Measurements from ENCODE around the gene RYR2.

DNA sequence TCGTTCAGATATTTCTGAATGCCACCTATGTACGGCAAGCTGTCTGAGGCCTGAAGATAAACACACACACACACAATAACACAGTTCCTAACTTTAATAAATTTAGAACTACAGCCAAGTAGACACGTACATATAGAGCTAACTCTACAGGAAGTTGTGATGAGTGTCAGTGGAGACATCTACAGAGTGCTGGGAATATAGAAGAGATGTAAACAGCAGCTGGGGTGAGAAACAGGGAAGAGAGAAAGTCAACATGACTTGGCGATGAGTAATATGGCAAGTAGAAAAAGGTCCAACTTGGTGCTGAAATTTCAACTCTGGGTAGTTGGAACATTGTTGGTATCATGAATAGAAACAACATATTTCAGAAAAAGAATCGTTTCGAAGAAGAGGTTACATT, 642.3 kb downstream of the RYR2 start:
- TF ChIP-seq POLR2A (IDR thresholded peaks at IDR 0.05) (no peak), POLR2AphosphoS5 (IDR thresholded peaks at IDR 0.05) (no peak)
- TF ChIP-seq, protein P1, sequence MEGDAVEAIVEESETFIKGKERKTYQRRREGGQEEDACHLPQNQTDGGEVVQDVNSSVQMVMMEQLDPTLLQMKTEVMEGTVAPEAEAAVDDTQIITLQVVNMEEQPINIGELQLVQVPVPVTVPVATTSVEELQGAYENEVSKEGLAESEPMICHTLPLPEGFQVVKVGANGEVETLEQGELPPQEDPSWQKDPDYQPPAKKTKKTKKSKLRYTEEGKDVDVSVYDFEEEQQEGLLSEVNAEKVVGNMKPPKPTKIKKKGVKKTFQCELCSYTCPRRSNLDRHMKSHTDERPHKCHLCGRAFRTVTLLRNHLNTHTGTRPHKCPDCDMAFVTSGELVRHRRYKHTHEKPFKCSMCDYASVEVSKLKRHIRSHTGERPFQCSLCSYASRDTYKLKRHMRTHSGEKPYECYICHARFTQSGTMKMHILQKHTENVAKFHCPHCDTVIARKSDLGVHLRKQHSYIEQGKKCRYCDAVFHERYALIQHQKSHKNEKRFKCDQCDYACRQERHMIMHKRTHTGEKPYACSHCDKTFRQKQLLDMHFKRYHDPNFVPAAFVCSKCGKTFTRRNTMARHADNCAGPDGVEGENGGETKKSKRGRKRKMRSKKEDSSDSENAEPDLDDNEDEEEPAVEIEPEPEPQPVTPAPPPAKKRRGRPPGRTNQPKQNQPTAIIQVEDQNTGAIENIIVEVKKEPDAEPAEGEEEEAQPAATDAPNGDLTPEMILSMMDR (IDR thresholded peaks at IDR 0.05): no peak
